Activated T-cell treated with anti-CD3 and anti-CD28 coated beads, Interleukin-2, amount 50 U/mL, for 24 hours (primary cell): ENCODE results near the gene NFS1.
"Not testable (repeated sequence)": the region's sequence is repeated elsewhere in the genome, so short reads cannot be mapped to it uniquely, and the experiment has no call there.

Experiments used
- DNase-seq: peaks from one replicate; pipeline ENCODE4 v3.0.0-alpha.2; 2020
- H3K27ac Mint-ChIP-seq: 2 replicates; pipeline ENCODE4 v1.8.0; 2020; ENCODE audit warnings: mild to moderate bottlenecking, mixed read lengths
- H3K27me3 Mint-ChIP-seq: 2 replicates; pipeline ENCODE4 v1.8.0; 2020; ENCODE audit warnings: mixed read lengths
- H3K36me3 Mint-ChIP-seq: 2 replicates; pipeline ENCODE4 v1.8.0; 2020; ENCODE audit warnings: low read depth, mixed read lengths
- H3K4me1 Mint-ChIP-seq: 2 replicates; pipeline ENCODE4 v1.8.0; 2020; ENCODE audit warnings: low read depth, mixed read lengths
- H3K4me3 Mint-ChIP-seq: 2 replicates; pipeline ENCODE4 v1.8.0; 2020; ENCODE audit warnings: mild to moderate bottlenecking, moderate library complexity, mixed read lengths
- H3K9me3 Mint-ChIP-seq: 2 replicates; pipeline ENCODE4 v1.8.0; 2020; ENCODE audit warnings: mixed read lengths

NFS1 gene

GRCh38 chr20:35699127-35699956 is at the start of gene NFS1, which contains the start of gene ROMO1:
TSS of gene NFS1 (minus strand) at chr20:35699352. CDS start at chr20:35699288, 64 bp downstream.
TSS of gene ROMO1 (plus strand) at chr20:35699405. CDS start at chr20:35699633, 228 bp downstream.
- H3K9me3 Mint-ChIP-seq: no peaks in the 10 kb centered on the region
- no peaks in the 10 kb centered on the region for H3K27me3 Mint-ChIP-seq
- H3K4me1 Mint-ChIP-seq: peaks cover 57% of the 10 kb centered on the region
- H3K27ac Mint-ChIP-seq: peak within 1 kb of the TSS; percentile 99
- DNase-seq: peak; percentile 91
- peaks cover 88% of the 10 kb centered on the region for H3K36me3 Mint-ChIP-seq
- H3K4me3 Mint-ChIP-seq: peak within 1 kb of the TSS; percentile 98

GRCh38 chr20:35744492-35744841 is 45.3 kb upstream of the NFS1 start:
- H3K9me3 Mint-ChIP-seq, DNase-seq, H3K27me3 Mint-ChIP-seq: not testable (repeated sequence)
- Mint-ChIP-seq H3K27ac (peak overlapping the region; percentile 98), H3K36me3 (peaks cover 35% of the 10 kb centered on the region), H3K4me3 (peak overlapping the region; percentile 97), H3K4me1 (peaks cover 27% of the 10 kb centered on the region)

GRCh38 chr20:35743693-35744491 is 44.7 kb upstream of the NFS1 start:
- Mint-ChIP-seq H3K27me3 (no peaks in the 10 kb centered on the region), H3K36me3 (peaks cover 39% of the 10 kb centered on the region), H3K27ac (peak overlapping the region; percentile 98), H3K9me3 (no peaks in the 10 kb centered on the region), H3K4me1 (peaks cover 30% of the 10 kb centered on the region), H3K4me3 (peak overlapping the region; percentile 97)
- peak; percentile 53 for DNase-seq

- peaks cover 40% of the 10 kb centered on the region for H3K4me1 Mint-ChIP-seq
- no peak for DNase-seq
- peak overlapping the region; percentile 98 for H3K27ac Mint-ChIP-seq
- no peaks in the 10 kb centered on the region for H3K27me3 Mint-ChIP-seq
- peak overlapping the region; percentile 97 for H3K4me3 Mint-ChIP-seq
- H3K36me3 Mint-ChIP-seq: peaks cover 49% of the 10 kb centered on the region
- no peaks in the 10 kb centered on the region for H3K9me3 Mint-ChIP-seq
Observed at GRCh38 chr20:35742741-35743523, 43.8 kb upstream of the NFS1 start.

- peak; percentile 97 for DNase-seq
- H3K27me3 Mint-ChIP-seq: no peaks in the 10 kb centered on the region
- peak within 1 kb of the TSS; percentile 98 for H3K27ac Mint-ChIP-seq
- H3K9me3 Mint-ChIP-seq: no peaks in the 10 kb centered on the region
- peaks cover 45% of the 10 kb centered on the region for H3K4me1 Mint-ChIP-seq
- H3K36me3 Mint-ChIP-seq: peaks cover 57% of the 10 kb centered on the region
- H3K4me3 Mint-ChIP-seq: peak within 1 kb of the TSS; percentile 97
Observed at GRCh38 chr20:35741892-35742740, 43.0 kb upstream of the NFS1 start, which contains the start of gene RBM39. TSS of gene RBM39 (minus strand) at chr20:35742260. CDS start at chr20:35740874, 1,386 bp downstream.

- Mint-ChIP-seq H3K9me3 (no peaks in the 10 kb centered on the region), H3K27me3 (no peaks in the 10 kb centered on the region), H3K4me3 (peak overlapping the region; percentile 97), H3K36me3 (peaks cover 83% of the 10 kb centered on the region), H3K27ac (peak overlapping the region; percentile 98), H3K4me1 (peaks cover 59% of the 10 kb centered on the region)
- no peak for DNase-seq
Observed at GRCh38 chr20:35739294-35740163, 40.4 kb upstream of the NFS1 start.

- H3K27ac Mint-ChIP-seq: peak overlapping the region; percentile 90
- H3K9me3 Mint-ChIP-seq: no peaks in the 10 kb centered on the region
- DNase-seq: no peak
- H3K27me3 Mint-ChIP-seq: no peaks in the 10 kb centered on the region
- H3K4me3 Mint-ChIP-seq: peak overlapping the region; percentile 69
- H3K36me3 Mint-ChIP-seq: peaks cover 92% of the 10 kb centered on the region
- H3K4me1 Mint-ChIP-seq: peaks cover 59% of the 10 kb centered on the region
Observed at GRCh38 chr20:35738410-35739179, 39.4 kb upstream of the NFS1 start.

GRCh38 chr20:35737865-35738333 is 38.7 kb upstream of the NFS1 start:
- Mint-ChIP-seq H3K36me3 (peaks cover 97% of the 10 kb centered on the region), H3K27me3 (no peaks in the 10 kb centered on the region), H3K9me3 (no peaks in the 10 kb centered on the region), H3K4me3 (peak overlapping the region; percentile 69), H3K4me1 (peaks cover 59% of the 10 kb centered on the region), H3K27ac (peak overlapping the region; percentile 90)
- DNase-seq: no peak

- peaks cover 98% of the 10 kb centered on the region for H3K36me3 Mint-ChIP-seq
- no peaks in the 10 kb centered on the region for H3K27me3 Mint-ChIP-seq
- peak overlapping the region; percentile 69 for H3K4me3 Mint-ChIP-seq
- DNase-seq: no peak
- peaks cover 74% of the 10 kb centered on the region for H3K4me1 Mint-ChIP-seq
- no peaks in the 10 kb centered on the region for H3K9me3 Mint-ChIP-seq
- H3K27ac Mint-ChIP-seq: peak overlapping the region; percentile 90
Observed at GRCh38 chr20:35735826-35736470, 36.8 kb upstream of the NFS1 start.

GRCh38 chr20:35734777-35735649 is 35.9 kb upstream of the NFS1 start:
- peaks cover 98% of the 10 kb centered on the region for H3K36me3 Mint-ChIP-seq
- peaks cover 78% of the 10 kb centered on the region for H3K4me1 Mint-ChIP-seq
- H3K4me3 Mint-ChIP-seq: peak overlapping the region; percentile 69
- peak overlapping the region; percentile 77 for H3K27ac Mint-ChIP-seq
- H3K27me3 Mint-ChIP-seq: no peaks in the 10 kb centered on the region
- DNase-seq: no peak
- H3K9me3 Mint-ChIP-seq: no peaks in the 10 kb centered on the region

GRCh38 chr20:35734374-35734773 is 35.2 kb upstream of the NFS1 start:
- Mint-ChIP-seq H3K4me1 (peaks cover 78% of the 10 kb centered on the region), H3K9me3 (no peaks in the 10 kb centered on the region), H3K27ac (peak overlapping the region; percentile 77), H3K4me3 (peak overlapping the region; percentile 31), H3K27me3 (no peaks in the 10 kb centered on the region), H3K36me3 (peaks cover 98% of the 10 kb centered on the region)
- DNase-seq: no peak
